ENCODE results near the gene VGLL4. TPM values are rescaled to one million over a fixed set of nuclear protein-coding genes. Genes with fewer than 3 reads are reported as not detected.

The VGLL4 gene
- total RNA-seq, 2 experiments from 2014 or later, result 54.4 to 60.2 TPM

- H3K9me3 Mint-ChIP-seq, result peaks cover 1% of the 10 kb centered on the region
- no peaks in the 10 kb centered on the region for H3K27me3 Mint-ChIP-seq
- peaks cover 42% of the 10 kb centered on the region for H3K36me3 Mint-ChIP-seq (ENCODE audit: low read depth)
- peaks cover 71% of the 10 kb centered on the region for H3K4me1 Mint-ChIP-seq (ENCODE audit: low read depth)
- ATAC-seq, result peak; percentile 51
- ChIA-PET CTCF (interaction anchor here (0.9 to 3.0 kb wide), 4 partner anchors 8 to 15 kb away, joined by 3 to 9 read pairs (median 5); no protein-coding TSS in a partner anchor), POLR2A (interaction anchor here (0.7 to 2.0 kb wide), 11 partner anchors 9 to 220 kb away, joined by 3 to 10 read pairs (median 4); partner anchors contain the start of genes TAMM41 and VGLL4)
- peak; percentile 52 for DNase-seq
- no peak for TF ChIP-seq CTCF (IDR thresholded peaks at IDR 0.05)
- H3K27ac Mint-ChIP-seq, result peak overlapping the region; percentile 84
- H3K4me3 Mint-ChIP-seq, result peak overlapping the region; percentile 38
- intact Hi-C loops (cut with micrococcal nuclease), result loop anchor here (2.0 kb wide), 1 partner anchor 17 kb away; the partner anchor contains the start of gene VGLL4
These were observed 17.6 kb downstream of the VGLL4 start for GRCh38 chr3:11626084-11626463.

DNA sequence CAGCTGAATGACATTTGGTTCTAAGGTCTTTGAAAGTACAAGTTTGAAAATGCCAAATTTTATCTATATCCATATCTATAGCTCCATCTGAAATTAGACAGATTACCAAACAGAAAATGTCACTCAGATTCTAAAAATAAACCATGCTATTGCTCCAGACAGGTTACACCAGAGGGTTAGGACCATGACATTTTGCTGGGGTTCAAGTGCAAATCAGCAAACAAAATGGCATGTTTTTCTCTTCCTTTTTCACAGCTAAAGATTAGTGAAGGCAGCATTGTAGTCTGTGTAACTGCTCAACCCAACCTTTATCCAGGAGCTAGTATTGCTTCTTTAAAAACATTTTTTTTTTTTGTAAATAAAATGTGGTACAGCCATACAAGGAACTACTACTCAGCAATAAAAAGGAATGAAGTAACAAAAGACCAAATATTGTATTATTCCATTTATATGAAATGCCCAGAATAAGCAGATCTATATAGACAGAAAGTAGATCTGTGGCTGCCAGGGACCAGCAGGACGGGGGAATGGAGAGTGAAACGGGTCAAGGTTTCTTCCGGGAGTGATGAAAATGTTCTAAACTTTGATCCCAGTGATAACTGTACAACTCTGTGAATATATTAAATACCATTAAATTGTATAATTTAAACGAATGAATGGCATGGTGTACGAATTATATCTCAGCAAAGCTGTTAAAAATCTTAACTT lies 18.2 kb downstream of the VGLL4 start:
- Mint-ChIP-seq H3K36me3 (ENCODE audit: low read depth) (peaks cover 41% of the 10 kb centered on the region), H3K9me3 (peaks cover 1% of the 10 kb centered on the region), H3K27ac (peak overlapping the region; percentile 84), H3K4me1 (ENCODE audit: low read depth) (peaks cover 71% of the 10 kb centered on the region), H3K27me3 (no peaks in the 10 kb centered on the region), H3K4me3 (peak overlapping the region; percentile 58)
- CTCF ChIA-PET, result interaction anchor here (0.9 to 3.0 kb wide), 4 partner anchors 8 to 15 kb away, joined by 3 to 9 read pairs (median 5); no protein-coding TSS in a partner anchor
- intact Hi-C loops (cut with micrococcal nuclease), result loop anchor here (2.0 kb wide), 2 partner anchors 17 to 23 kb away; partner anchors contain the start of gene VGLL4
- DNase-seq (no peak), ATAC-seq (no peak)
- no peak for TF ChIP-seq CTCF (IDR thresholded peaks at IDR 0.05)
- POLR2A ChIA-PET, result interaction anchor here (0.9 to 2.0 kb wide), 7 partner anchors 14 to 353 kb away, joined by 3 to 10 read pairs (median 5); partner anchors contain the start of genes TAMM41 and VGLL4

- Mint-ChIP-seq H3K4me3 (peak overlapping the region; percentile 58), H3K27ac (peak overlapping the region; percentile 84), H3K27me3 (no peaks in the 10 kb centered on the region), H3K4me1 (ENCODE audit: low read depth) (peaks cover 75% of the 10 kb centered on the region), H3K36me3 (ENCODE audit: low read depth) (peaks cover 40% of the 10 kb centered on the region), H3K9me3 (peaks cover 1% of the 10 kb centered on the region)
- no peak for TF ChIP-seq CTCF (IDR thresholded peaks at IDR 0.05)
- ATAC-seq, result peak; percentile 26
- intact Hi-C loops (cut with micrococcal nuclease), result loop anchor here (2.0 kb wide), 1 partner anchor 22 kb away; no protein-coding TSS in a partner anchor
- POLR2A ChIA-PET, result interaction anchor here (1.1 to 2.0 kb wide), 2 partner anchors 15 to 352 kb away, joined by 3 to 8 read pairs; no protein-coding TSS in a partner anchor
- CTCF ChIA-PET, result interaction anchor here (0.7 to 3.0 kb wide), 5 partner anchors 9 to 1076 kb away, joined by 3 to 9 read pairs (median 3); no protein-coding TSS in a partner anchor
- peak; percentile 55 for DNase-seq
These were observed 18.9 kb downstream of the VGLL4 start for GRCh38 chr3:11624704-11625375.

DNA sequence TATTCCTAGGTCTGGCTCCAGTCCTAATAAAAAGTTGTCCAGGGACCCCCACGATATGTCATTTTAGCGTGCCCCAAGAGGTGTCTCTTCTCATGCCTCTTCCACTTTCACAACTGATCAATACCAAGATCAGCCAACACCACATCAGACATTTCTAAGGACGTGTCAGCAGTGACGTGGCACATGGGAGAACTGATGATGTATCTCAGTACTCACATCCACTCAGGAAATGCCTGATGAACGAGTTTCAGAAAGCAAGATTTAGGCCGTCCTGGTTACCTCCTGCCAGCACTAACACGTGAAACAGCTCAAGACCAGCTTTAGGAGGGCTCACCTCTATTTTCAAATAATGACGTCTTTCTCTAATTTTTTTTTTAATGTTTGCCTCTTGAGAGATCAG lies 19.6 kb downstream of the VGLL4 start:
- H3K9me3 Mint-ChIP-seq, result peaks cover 1% of the 10 kb centered on the region
- no peaks in the 10 kb centered on the region for H3K27me3 Mint-ChIP-seq
- peaks cover 39% of the 10 kb centered on the region for H3K36me3 Mint-ChIP-seq (ENCODE audit: low read depth)
- peak overlapping the region; percentile 58 for H3K4me3 Mint-ChIP-seq
- H3K27ac Mint-ChIP-seq, result peak overlapping the region; percentile 84
- intact Hi-C loops (cut with micrococcal nuclease), result loop anchor here (2.0 kb wide), 1 partner anchor 21 kb away; no protein-coding TSS in a partner anchor
- ATAC-seq (peak; percentile 85), DNase-seq (peak; percentile 93)
- ChIA-PET POLR2A (interaction anchor here (0.6 to 1.1 kb wide), 4 partner anchors 10 to 351 kb away, joined by 3 read pairs; no protein-coding TSS in a partner anchor), CTCF (interaction anchor here (0.9 to 3.0 kb wide), 4 partner anchors 14 to 1075 kb away, joined by 3 to 9 read pairs (median 3); no protein-coding TSS in a partner anchor)
- H3K4me1 Mint-ChIP-seq (ENCODE audit: low read depth), result peaks cover 81% of the 10 kb centered on the region
- TF ChIP-seq CTCF (IDR thresholded peaks at IDR 0.05), result no peak

Measured in activated CD8-positive, alpha-beta T cell treated with anti-CD3 and anti-CD28 coated beads for 36 hours (primary cell).